Stimulated activated CD4-positive, alpha-beta T cell treated with anti-CD3 and anti-CD28 coated beads, Interleukin-2, amount 100 ng/mL, for 24 hours (primary cell): ENCODE measurements around the gene LGALS3.

ENCODE experiments used
- DNase-seq, 2 donors: peaks; one replicate each; pipeline ENCODE4 v3.0.0-alpha.2; 2020

Gene LGALS3

GRCh38 chr14:55131370-55132137 lies 2.5 kb downstream of the LGALS3 start:
- no peak for DNase-seq

- DNase-seq, result no peak
Measured at GRCh38 chr14:55133416-55133815, 4.4 kb downstream of the LGALS3 start.

GRCh38 chr14:55136241-55136640 lies 7.2 kb downstream of the LGALS3 start:
- no peak for DNase-seq

- no peak for DNase-seq
Measured at GRCh38 chr14:55136885-55137786, 8.1 kb downstream of the LGALS3 start.

- DNase-seq, result no peak
Measured at GRCh38 chr14:55138091-55138490, 9.0 kb downstream of the LGALS3 start.

GRCh38 chr14:55139141-55139540 lies 10.1 kb downstream of the LGALS3 start:
- no peak for DNase-seq

- DNase-seq, result no peak
Measured at GRCh38 chr14:55139696-55140509, 10.9 kb downstream of the LGALS3 start.

GRCh38 chr14:55141825-55142224 lies 12.8 kb downstream of the LGALS3 start:
- DNase-seq, result no peak

GRCh38 chr14:55142466-55142865 lies 13.4 kb downstream of the LGALS3 start:
- DNase-seq, result no peak

- no peak for DNase-seq
Measured at GRCh38 chr14:55146425-55146824, 17.4 kb downstream of the LGALS3 start.

GRCh38 chr14:55151601-55152000 lies 22.5 kb downstream of the LGALS3 start:
- no peak for DNase-seq

- DNase-seq, result no peak
Measured at GRCh38 chr14:55152052-55152753, 23.2 kb downstream of the LGALS3 start.

GRCh38 chr14:55153951-55154350 lies 24.9 kb downstream of the LGALS3 start:
- no peak for DNase-seq

GRCh38 chr14:55157080-55157479 lies 28.0 kb downstream of the LGALS3 start:
- no peak for DNase-seq

GRCh38 chr14:55158412-55158811 lies 29.4 kb downstream of the LGALS3 start:
- DNase-seq, result no peak

- DNase-seq, result no peak
Measured at GRCh38 chr14:55160989-55161388, 31.9 kb downstream of the LGALS3 start.

- no peak for DNase-seq
Measured at GRCh38 chr14:55170526-55170925, 41.5 kb downstream of the LGALS3 start.

- DNase-seq, result no peak
Measured at GRCh38 chr14:55180006-55180405, 51.0 kb downstream of the LGALS3 start.

GRCh38 chr14:55180434-55180833 lies 51.4 kb downstream of the LGALS3 start:
- no peak for DNase-seq

- DNase-seq, result no peak
Measured at GRCh38 chr14:55188686-55189295, 59.7 kb downstream of the LGALS3 start.

- peak in 1 of 2 donors; percentile 9 for DNase-seq
Measured at GRCh38 chr14:55190906-55191202, 61.8 kb downstream of the LGALS3 start.
